ENCODE data around the gene XPO5. TPM values are rescaled to one million over a fixed set of nuclear protein-coding genes. Genes with fewer than 3 reads are reported as not detected.
A peak's percentile ranks its signal among the peaks of the same experiment; 100 is the strongest.

XPO5 gene
- total RNA-seq (2021; ENCODE audit: unreplicated experiment) (86.4 TPM), Bru-seq, nascent RNA (percentile 84 among the genes with signal in this experiment), BruChase-seq, experiment 1, labeled RNA remaining after a 2-hour chase (percentile 90 among the genes with signal in this experiment), BruChase-seq, experiment 2, labeled RNA remaining after a 6-hour chase (percentile 92 among the genes with signal in this experiment)
- 68.9 TPM for polyA plus RNA-seq (2012; ENCODE audit: insufficient read length)
- long read RNA-seq, full-length matches to known transcripts = 55 of 107 reads
- long read RNA-seq, partial matches to known transcripts = 21 of 107 reads
- long read RNA-seq, other reads (novel, unspliced or antisense) = 31 of 107 reads

DNA sequence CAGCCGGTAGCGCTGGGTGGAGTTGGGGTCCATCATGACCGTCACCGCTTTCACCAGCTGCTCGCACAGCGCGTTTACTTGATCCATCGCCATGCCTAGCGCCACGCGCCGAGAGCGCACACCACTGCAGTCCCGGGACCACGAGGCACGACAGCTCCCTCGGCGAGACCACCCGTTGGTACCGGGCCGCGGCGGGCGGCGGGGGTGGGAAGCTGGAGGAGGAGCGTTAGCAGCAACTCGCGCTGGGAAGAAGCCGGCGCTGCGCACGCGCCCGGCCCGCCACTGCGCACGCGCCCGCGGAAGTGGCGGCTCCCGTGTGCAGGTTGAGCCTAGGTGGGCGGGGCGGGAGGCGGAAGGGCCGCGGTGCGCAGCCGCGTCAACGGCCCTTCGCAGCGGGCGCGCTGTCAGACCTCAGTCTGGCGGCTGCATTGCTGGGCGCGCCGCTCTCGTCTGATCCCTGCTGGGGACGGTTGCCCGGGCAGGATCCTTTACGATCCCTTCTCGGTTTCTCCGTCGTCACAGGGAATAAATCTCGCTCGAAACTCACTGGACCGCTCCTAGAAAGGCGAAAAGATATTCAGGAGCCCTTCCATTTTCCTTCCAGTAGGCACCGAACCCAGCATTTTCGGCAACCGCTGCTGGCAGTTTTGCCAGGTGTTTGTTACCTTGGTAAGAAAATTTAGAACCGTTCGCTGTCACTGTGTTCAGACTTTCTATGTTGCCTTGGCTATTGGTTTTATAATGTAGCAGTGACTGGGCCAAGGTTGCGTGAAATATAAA, at the start of gene XPO5, which contains the start of gene POLH:
Gene XPO5 (minus strand): TSS at position 267 of the 780 bp plus-strand sequence. CDS start 174 bp downstream, at position 93.
Gene POLH (plus strand): TSS at position 414 of the 780 bp plus-strand sequence. CDS start 6,135 bp downstream, outside the sequence.
- Histone ChIP-seq H3K4me3 (ENCODE audit: low read depth in 2 of 2, low read length in 2 of 2) (peak within 1 kb of the TSS; percentile 88 to 92), H3K27me3 (ENCODE audit: control insufficient read depth, insufficient read depth, low read length) (no peaks in the 10 kb centered on the region), H3K36me3 (ENCODE audit: control insufficient read depth, insufficient read depth, low read length) (peaks cover 24% of the 10 kb centered on the region), H3K27ac (ENCODE audit: low read length) (peak within 1 kb of the TSS; percentile 88), H3K4me1 (ENCODE audit: control insufficient read depth, insufficient read depth, low read length) (peaks cover 9% of the 10 kb centered on the region), H3K9me3 (ENCODE audit: control insufficient read depth, insufficient read depth, low read depth, low read length) (no peaks in the 10 kb centered on the region)
- no TSS peak for BruUV-seq (replicated peaks)
- CTCF ChIA-PET = interaction anchor here (0.6 kb wide), 1 partner anchor 658 kb away, joined by 3 read pairs; no protein-coding TSS in a partner anchor
- in situ Hi-C loops (cut with HindIII; ENCODE audit: low pct_unique_long_range_greater_than_20kb, low sequenced_read_pairs) = no loop called here
- POLR2A ChIA-PET = interaction anchor here (0.6 kb wide), 1 partner anchor 9 kb away, joined by 7 read pairs; no protein-coding TSS in a partner anchor
- DNase-seq (ENCODE audit: low read depth, low spot score) (peak; percentile 64), ATAC-seq (peak; percentile 98)
- intact Hi-C loops (cut with micrococcal nuclease; ENCODE audit: unreplicated experiment) = no loop called here
- TF ChIP-seq, protein P1, sequence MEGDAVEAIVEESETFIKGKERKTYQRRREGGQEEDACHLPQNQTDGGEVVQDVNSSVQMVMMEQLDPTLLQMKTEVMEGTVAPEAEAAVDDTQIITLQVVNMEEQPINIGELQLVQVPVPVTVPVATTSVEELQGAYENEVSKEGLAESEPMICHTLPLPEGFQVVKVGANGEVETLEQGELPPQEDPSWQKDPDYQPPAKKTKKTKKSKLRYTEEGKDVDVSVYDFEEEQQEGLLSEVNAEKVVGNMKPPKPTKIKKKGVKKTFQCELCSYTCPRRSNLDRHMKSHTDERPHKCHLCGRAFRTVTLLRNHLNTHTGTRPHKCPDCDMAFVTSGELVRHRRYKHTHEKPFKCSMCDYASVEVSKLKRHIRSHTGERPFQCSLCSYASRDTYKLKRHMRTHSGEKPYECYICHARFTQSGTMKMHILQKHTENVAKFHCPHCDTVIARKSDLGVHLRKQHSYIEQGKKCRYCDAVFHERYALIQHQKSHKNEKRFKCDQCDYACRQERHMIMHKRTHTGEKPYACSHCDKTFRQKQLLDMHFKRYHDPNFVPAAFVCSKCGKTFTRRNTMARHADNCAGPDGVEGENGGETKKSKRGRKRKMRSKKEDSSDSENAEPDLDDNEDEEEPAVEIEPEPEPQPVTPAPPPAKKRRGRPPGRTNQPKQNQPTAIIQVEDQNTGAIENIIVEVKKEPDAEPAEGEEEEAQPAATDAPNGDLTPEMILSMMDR (IDR thresholded peaks at IDR 0.05) = no peak
- TF ChIP-seq REST (IDR thresholded peaks at IDR 0.05; ENCODE audit: insufficient read depth in 1 of 2, low read depth in 2 of 2, low read length in 1 of 2) (peak in 1 of 2 experiments; percentile 57; a peak in 1 of 4 replicates), POLR2AphosphoS5 (IDR thresholded peaks at IDR 0.05; ENCODE audit: low read depth, low read length) (peak; percentile 97), TCF7L2 (IDR thresholded peaks at IDR 0.05; ENCODE audit: low read depth, low read length) (0 out of 2 replicates have a peak, but pooled peaks have one; percentile 44), SIN3A (IDR thresholded peaks at IDR 0.05; ENCODE audit: borderline replicate concordance, insufficient read depth, low read depth, low read length) (peak; percentile 93)

- CTCF ChIA-PET = no interaction called here
- TF ChIP-seq, protein P1 (IDR thresholded peaks at IDR 0.05) = no peak
- TF ChIP-seq POLR2AphosphoS5 (IDR thresholded peaks at IDR 0.05; ENCODE audit: low read depth, low read length) (no peak), REST (IDR thresholded peaks at IDR 0.05; ENCODE audit: insufficient read depth in 1 of 2, low read depth in 2 of 2, low read length in 1 of 2) (no peak), SIN3A (IDR thresholded peaks at IDR 0.05; ENCODE audit: borderline replicate concordance, insufficient read depth, low read depth, low read length) (no peak), TCF7L2 (IDR thresholded peaks at IDR 0.05; ENCODE audit: low read depth, low read length) (no peak)
- intact Hi-C loops (cut with micrococcal nuclease; ENCODE audit: unreplicated experiment) (no loop called here), in situ Hi-C loops (cut with HindIII; ENCODE audit: low pct_unique_long_range_greater_than_20kb, low sequenced_read_pairs) (no loop called here)
- no peak overlapping the region for H3K4me3 ChIP-seq (ENCODE audit: low read depth in 2 of 2, low read length in 2 of 2)
- no peaks in the 10 kb centered on the region for H3K9me3 ChIP-seq (ENCODE audit: control insufficient read depth, insufficient read depth, low read depth, low read length)
- H3K4me1 ChIP-seq (ENCODE audit: control insufficient read depth, insufficient read depth, low read length) = peaks cover 16% of the 10 kb centered on the region
- POLR2A ChIA-PET = no interaction called here
- BruUV-seq (replicated peaks) = no TSS peak
- H3K27me3 ChIP-seq (ENCODE audit: control insufficient read depth, insufficient read depth, low read length) = no peaks in the 10 kb centered on the region
- H3K36me3 ChIP-seq (ENCODE audit: control insufficient read depth, insufficient read depth, low read length) = peaks cover 3% of the 10 kb centered on the region
- DNase-seq (ENCODE audit: low read depth, low spot score) (no peak), ATAC-seq (no peak)
- no peak overlapping the region for H3K27ac ChIP-seq (ENCODE audit: low read length)
Measured at GRCh38 chr6:43625393-43625992, 49.7 kb upstream of the XPO5 start.

All from Panc1 (cell line).